ENCODE data around the gene IL1RAPL1.

GRCh38 chrX:29257521-29257920 lies 670.3 kb downstream of the IL1RAPL1 start:
- TF ChIP-seq, protein P1, sequence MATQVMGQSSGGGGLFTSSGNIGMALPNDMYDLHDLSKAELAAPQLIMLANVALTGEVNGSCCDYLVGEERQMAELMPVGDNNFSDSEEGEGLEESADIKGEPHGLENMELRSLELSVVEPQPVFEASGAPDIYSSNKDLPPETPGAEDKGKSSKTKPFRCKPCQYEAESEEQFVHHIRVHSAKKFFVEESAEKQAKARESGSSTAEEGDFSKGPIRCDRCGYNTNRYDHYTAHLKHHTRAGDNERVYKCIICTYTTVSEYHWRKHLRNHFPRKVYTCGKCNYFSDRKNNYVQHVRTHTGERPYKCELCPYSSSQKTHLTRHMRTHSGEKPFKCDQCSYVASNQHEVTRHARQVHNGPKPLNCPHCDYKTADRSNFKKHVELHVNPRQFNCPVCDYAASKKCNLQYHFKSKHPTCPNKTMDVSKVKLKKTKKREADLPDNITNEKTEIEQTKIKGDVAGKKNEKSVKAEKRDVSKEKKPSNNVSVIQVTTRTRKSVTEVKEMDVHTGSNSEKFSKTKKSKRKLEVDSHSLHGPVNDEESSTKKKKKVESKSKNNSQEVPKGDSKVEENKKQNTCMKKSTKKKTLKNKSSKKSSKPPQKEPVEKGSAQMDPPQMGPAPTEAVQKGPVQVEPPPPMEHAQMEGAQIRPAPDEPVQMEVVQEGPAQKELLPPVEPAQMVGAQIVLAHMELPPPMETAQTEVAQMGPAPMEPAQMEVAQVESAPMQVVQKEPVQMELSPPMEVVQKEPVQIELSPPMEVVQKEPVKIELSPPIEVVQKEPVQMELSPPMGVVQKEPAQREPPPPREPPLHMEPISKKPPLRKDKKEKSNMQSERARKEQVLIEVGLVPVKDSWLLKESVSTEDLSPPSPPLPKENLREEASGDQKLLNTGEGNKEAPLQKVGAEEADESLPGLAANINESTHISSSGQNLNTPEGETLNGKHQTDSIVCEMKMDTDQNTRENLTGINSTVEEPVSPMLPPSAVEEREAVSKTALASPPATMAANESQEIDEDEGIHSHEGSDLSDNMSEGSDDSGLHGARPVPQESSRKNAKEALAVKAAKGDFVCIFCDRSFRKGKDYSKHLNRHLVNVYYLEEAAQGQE (IDR thresholded peaks at IDR 0.05; ENCODE audit: borderline replicate concordance): peak; percentile 87
- TF ChIP-seq, protein P2, sequence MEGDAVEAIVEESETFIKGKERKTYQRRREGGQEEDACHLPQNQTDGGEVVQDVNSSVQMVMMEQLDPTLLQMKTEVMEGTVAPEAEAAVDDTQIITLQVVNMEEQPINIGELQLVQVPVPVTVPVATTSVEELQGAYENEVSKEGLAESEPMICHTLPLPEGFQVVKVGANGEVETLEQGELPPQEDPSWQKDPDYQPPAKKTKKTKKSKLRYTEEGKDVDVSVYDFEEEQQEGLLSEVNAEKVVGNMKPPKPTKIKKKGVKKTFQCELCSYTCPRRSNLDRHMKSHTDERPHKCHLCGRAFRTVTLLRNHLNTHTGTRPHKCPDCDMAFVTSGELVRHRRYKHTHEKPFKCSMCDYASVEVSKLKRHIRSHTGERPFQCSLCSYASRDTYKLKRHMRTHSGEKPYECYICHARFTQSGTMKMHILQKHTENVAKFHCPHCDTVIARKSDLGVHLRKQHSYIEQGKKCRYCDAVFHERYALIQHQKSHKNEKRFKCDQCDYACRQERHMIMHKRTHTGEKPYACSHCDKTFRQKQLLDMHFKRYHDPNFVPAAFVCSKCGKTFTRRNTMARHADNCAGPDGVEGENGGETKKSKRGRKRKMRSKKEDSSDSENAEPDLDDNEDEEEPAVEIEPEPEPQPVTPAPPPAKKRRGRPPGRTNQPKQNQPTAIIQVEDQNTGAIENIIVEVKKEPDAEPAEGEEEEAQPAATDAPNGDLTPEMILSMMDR (IDR thresholded peaks at IDR 0.05; ENCODE audit: poor library complexity, severe bottlenecking): no peak
- TF ChIP-seq TAF1 (IDR thresholded peaks at IDR 0.05; ENCODE audit: low read depth): no peak
- TF ChIP-seq SMC3 (conservative IDR thresholded peaks at IDR 0.05; ENCODE audit: poor library complexity): no peak
- no peak for TF ChIP-seq POLR2AphosphoS5 (IDR thresholded peaks at IDR 0.05)
- no peak for TF ChIP-seq MXI1 (conservative IDR thresholded peaks at IDR 0.05; ENCODE audit: poor library complexity, severe bottlenecking)
- no peak for TF ChIP-seq EZH2 (IDR thresholded peaks at IDR 0.05; ENCODE audit: borderline replicate concordance, insufficient read depth, low read length, poor library complexity, severe bottlenecking)
- TF ChIP-seq EP300 (conservative IDR thresholded peaks at IDR 0.05; ENCODE audit: poor library complexity, severe bottlenecking): no peak
